22Rv1 (cell line): ENCODE results near the gene JDP2.

Source experiments
- CTCF ChIP-seq: fragments of 450-650 bp; IDR thresholded peaks from 2 replicates; pipeline ENCODE4 v1.5.1; 2017; ENCODE audit warnings: mild to moderate bottlenecking
- ZFX ChIP-seq: fragments of 450-650 bp; IDR thresholded peaks from 2 replicates; pipeline ENCODE4 v1.6.1; 2017; ENCODE audit warnings: antibody characterized with exemption, borderline replicate concordance

- TF ChIP-seq CTCF (no peak), ZFX (no peak)
Measured at GRCh38 chr14:75424496-75424895, 3.3 kb upstream of the JDP2 start.
